Pancreas (tissue), 10 donors: Measurements from ENCODE around the gene CDH4. TPM values are rescaled to one million over a fixed set of nuclear protein-coding genes. Genes with fewer than 3 reads are reported as not detected.

Source experiments
- ATAC-seq, 4 donors: fragments of 200-7000 bp; cut with Tn5 transposase; one replicate each; pipeline versions ENCODE4 v1.8.0 to v1.9.1; 2020; ENCODE audit warnings: mild to moderate bottlenecking in 4 of 4, moderate library complexity in 4 of 4
- DNase-seq, 6 donors: peaks; one replicate each; pipeline ENCODE4 v3.0.0-alpha.2; 2020
- FAIRE-seq: peaks from 2 replicates; lab custom pipeline; 2012; peaks lifted over from hg19 to GRCh38; lab: Jason Lieb, UNC
- H3K27ac ChIP-seq, 4 donors: fragments of 200-600 bp; sonication (generic); 1 replicate in 3 of 4; 2 replicates in 1 of 4; pipeline versions ENCODE4 v1.5.0 to v1.8.0; 2020
- H3K27me3 ChIP-seq, 4 donors: fragments of 200-600 bp; one replicate each; pipeline ENCODE4 v1.8.0; 2021
- H3K36me3 ChIP-seq, 3 donors: fragments of 200-600 bp; sonication (generic) in 1 of 3; one replicate each; pipeline versions ENCODE4 v1.5.0 to v1.8.0; 2020 to 2021
- H3K4me1 ChIP-seq, 3 donors: fragments of 200-600 bp; one replicate each; pipeline ENCODE4 v1.8.0; 2021
- H3K4me3 ChIP-seq, 4 donors: fragments of 200-600 bp; sonication (generic) in 2 of 4; one replicate each; pipeline versions ENCODE4 v1.5.0 to v1.8.0; 2020 to 2021
- H3K9me3 ChIP-seq, 4 donors: fragments of 200-600 bp; one replicate each; pipeline ENCODE4 v1.8.0; 2021
- WGBS, 2 donors: extraction: QIAGEN DNeasy Blood & Tissue Kit; methylation state at CpG; one replicate each; pipeline ENCODE4 v1.1.7; 2013; 5-methylcytosine and 5-hydroxymethylcytosine counted together
- intact Hi-C, 3 donors: fragments of 100-400 bp; cut with DNase I; formaldehyde crosslinking; loops; one replicate each; pipeline versions ENCODE4 v1.11.1 to v1.14.2; 2022
- polyA plus RNA-seq, 2 donors: library from polyadenylated mRNA; stranded (reverse); fragments of 200-250 nt; gene quantifications; one replicate each; pipeline ENCODE4 v1.2.3, GENCODE V29; 2013
- total RNA-seq, 6 donors: library from RNA; stranded (reverse); fragmentation: NEBNext Ultra II Directional in 4 of 6; extraction: Animal tissue kit (Norgen Biotek cat#: 25700) in 4 of 6; gene quantifications; one replicate each; pipeline versions ENCODE4 v1.2.1 to v1.2.4, GENCODE V29; 2021 to 2023
- TF ChIP-seq, protein P1 (sequence below), 4 donors: fragments of 200-600 bp; sonication (generic) in 3 of 4; IDR thresholded peaks; one replicate each; pipeline versions ENCODE4 v1.5.0 to v1.8.0; 2021; ENCODE audit warnings: antibody characterized with exemption in 4 of 4
- donor health status: healthy with polysubstance abuse.
- donor health status: DM: no; HTN: no; CAD: no; lungs with moderate emphysema.
- donor health status: DM: no; HTN: no; CAD: no.
- donor health status: control.
- donor health status: control.
- donor health status: Bipolar disorder and iron deficiency.
- donor health status: DM: yes; HTN: yes; CAD: no.
- donor health status: DM: no; HTN: no; CAD: no.
- donor health status: DM: no; HTN: no; CAD: no.
- donor health status: DM: yes; HTN: yes; CAD: no.

CDH4 gene
- total and polyA plus RNA-seq, 8 donors, result 0.04 to 1.4 (median 0.27) TPM

- TF ChIP-seq, protein P1, sequence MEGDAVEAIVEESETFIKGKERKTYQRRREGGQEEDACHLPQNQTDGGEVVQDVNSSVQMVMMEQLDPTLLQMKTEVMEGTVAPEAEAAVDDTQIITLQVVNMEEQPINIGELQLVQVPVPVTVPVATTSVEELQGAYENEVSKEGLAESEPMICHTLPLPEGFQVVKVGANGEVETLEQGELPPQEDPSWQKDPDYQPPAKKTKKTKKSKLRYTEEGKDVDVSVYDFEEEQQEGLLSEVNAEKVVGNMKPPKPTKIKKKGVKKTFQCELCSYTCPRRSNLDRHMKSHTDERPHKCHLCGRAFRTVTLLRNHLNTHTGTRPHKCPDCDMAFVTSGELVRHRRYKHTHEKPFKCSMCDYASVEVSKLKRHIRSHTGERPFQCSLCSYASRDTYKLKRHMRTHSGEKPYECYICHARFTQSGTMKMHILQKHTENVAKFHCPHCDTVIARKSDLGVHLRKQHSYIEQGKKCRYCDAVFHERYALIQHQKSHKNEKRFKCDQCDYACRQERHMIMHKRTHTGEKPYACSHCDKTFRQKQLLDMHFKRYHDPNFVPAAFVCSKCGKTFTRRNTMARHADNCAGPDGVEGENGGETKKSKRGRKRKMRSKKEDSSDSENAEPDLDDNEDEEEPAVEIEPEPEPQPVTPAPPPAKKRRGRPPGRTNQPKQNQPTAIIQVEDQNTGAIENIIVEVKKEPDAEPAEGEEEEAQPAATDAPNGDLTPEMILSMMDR (IDR thresholded peaks at IDR 0.05), result no peak
- intact Hi-C loops, result no loop called here
- DNase-seq (no peak), FAIRE-seq (no peak), ATAC-seq (no peak)
- Histone ChIP-seq H3K36me3 (no peaks in the 10 kb centered on the region), H3K4me1 (no peaks in the 10 kb centered on the region), H3K4me3 (no peak overlapping the region), H3K9me3 (no peaks in the 10 kb centered on the region), H3K27ac (no peak overlapping the region), H3K27me3 (no peaks in the 10 kb centered on the region)
- 57 to 76% methylated on average over 9 of the region's 9 CpGs for WGBS, 2 donors
Measured at GRCh38 chr20:61343934-61344333, 91.9 kb downstream of the CDH4 start.

DNA sequence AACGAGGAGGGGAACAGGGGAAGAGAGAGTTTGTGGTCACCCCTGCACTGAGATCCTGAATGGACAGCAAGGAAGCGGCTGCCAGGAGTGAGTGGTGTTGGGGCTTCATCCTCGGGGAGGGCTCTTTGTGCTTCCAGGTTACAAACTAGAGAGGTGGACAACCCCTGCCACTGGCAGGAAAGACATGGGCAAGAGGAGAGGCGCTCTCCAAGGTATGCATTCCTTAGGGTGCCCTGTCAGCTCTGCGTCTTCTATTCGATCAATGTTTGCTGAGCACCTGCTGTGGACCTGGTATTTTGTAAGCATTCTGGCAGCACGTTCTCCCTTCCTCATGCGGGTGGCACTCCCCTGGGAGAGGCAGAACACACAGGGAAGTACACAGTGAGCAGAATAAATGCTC, 93.6 kb downstream of the CDH4 start:
- no peak for ATAC-seq
- no peaks in the 10 kb centered on the region for H3K4me1 ChIP-seq
- H3K4me3 ChIP-seq, result no peak overlapping the region
- H3K27ac ChIP-seq, result no peak overlapping the region
- intact Hi-C loops, result no loop called here
- no peak for FAIRE-seq
- no peak for DNase-seq
- WGBS, 2 donors, result 30 to 32% methylated on average over 8 of the region's 8 CpGs
- TF ChIP-seq, protein P1 (IDR thresholded peaks at IDR 0.05), result no peak
- no peaks in the 10 kb centered on the region for H3K27me3 ChIP-seq
- H3K9me3 ChIP-seq, result no peaks in the 10 kb centered on the region
- no peaks in the 10 kb centered on the region for H3K36me3 ChIP-seq

DNA sequence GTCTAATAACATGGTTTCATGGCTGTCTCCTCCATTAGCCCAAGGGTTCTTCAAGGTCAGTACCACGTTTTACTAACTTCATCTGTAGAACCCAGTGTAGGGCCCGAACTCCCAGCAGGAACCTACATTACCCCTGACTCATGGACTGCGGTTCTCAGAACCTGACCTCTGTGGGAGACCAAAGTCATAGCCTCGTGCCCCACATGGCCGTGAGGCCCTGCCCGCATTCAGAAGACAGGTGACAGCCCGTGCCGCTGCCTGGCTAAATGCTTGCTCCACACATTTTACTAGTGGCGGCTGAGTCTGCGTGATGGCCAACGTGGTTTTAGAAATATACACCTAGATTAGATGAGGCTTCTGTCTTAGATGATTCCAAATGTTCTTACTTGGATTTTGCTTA, 94.9 kb downstream of the CDH4 start:
- WGBS, 2 donors, result 69 to 79% methylated on average over 11 of the region's 11 CpGs
- intact Hi-C loops, result no loop called here
- Histone ChIP-seq H3K4me3 (no peak overlapping the region), H3K27ac (no peak overlapping the region), H3K36me3 (no peaks in the 10 kb centered on the region), H3K9me3 (no peaks in the 10 kb centered on the region), H3K27me3 (peaks cover 0 to 8% (median 0%) of the 10 kb centered on the region in 4 donors), H3K4me1 (no peaks in the 10 kb centered on the region)
- TF ChIP-seq, protein P1 (IDR thresholded peaks at IDR 0.05), result no peak
- no peak for FAIRE-seq
- ATAC-seq, result no peak
- no peak for DNase-seq

- Histone ChIP-seq H3K27me3 (peaks cover 0 to 9% (median 0%) of the 10 kb centered on the region in 4 donors), H3K9me3 (no peaks in the 10 kb centered on the region), H3K27ac (no peak overlapping the region), H3K4me3 (no peak overlapping the region), H3K36me3 (no peaks in the 10 kb centered on the region), H3K4me1 (no peaks in the 10 kb centered on the region)
- FAIRE-seq (no peak), DNase-seq (no peak), ATAC-seq (no peak)
- intact Hi-C loops, result no loop called here
- WGBS, 2 donors, result 72 to 77% methylated on average over 13 of the region's 13 CpGs
- TF ChIP-seq, protein P1 (IDR thresholded peaks at IDR 0.05), result no peak
Measured at GRCh38 chr20:61347443-61347842, 95.4 kb downstream of the CDH4 start.

DNA sequence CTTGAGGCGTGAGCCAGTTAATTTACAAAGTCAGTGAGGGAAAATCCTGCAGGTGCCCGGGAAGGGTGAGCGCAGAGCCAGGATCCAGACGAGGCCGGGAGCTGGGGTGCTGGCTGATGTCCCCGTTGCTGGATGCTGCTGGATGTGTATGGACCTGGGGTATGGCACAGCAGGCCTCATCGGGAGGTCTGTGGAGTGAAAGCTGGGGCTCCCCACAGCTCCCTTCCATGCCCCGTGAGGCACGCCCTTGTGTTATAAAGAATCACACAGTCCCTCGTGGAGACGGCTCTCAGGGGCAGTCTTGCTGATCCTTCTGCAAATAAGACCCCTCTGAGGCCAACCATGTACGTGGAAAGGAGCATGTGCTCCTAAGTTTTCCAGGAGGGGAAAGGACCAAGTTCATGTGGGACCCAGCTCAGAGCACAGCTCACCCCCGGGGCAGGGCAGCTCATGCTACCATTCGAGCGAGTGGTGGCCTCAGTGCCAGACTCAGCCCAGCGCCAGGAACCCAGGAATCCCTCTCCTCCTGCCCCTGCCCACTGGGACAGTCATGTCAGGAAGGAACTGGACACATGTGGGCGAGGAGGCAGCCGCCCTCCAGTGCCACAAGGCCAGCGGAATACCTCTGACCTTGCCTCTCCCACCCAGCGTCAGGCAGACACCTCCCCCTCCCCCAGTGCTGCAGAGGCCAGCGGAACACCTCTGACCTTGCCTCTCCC, 97.5 kb downstream of the CDH4 start:
- TF ChIP-seq, protein P1 (IDR thresholded peaks at IDR 0.05), result no peak
- DNase-seq (no peak), ATAC-seq (no peak), FAIRE-seq (no peak)
- intact Hi-C loops, result no loop called here
- Histone ChIP-seq H3K4me3 (no peak overlapping the region), H3K4me1 (no peaks in the 10 kb centered on the region), H3K27ac (no peak overlapping the region), H3K9me3 (no peaks in the 10 kb centered on the region), H3K27me3 (peaks cover 0 to 14% (median 0%) of the 10 kb centered on the region in 4 donors), H3K36me3 (no peaks in the 10 kb centered on the region)
- WGBS, 2 donors, result 54 to 63% methylated on average over 20 to 21 of the region's 21 CpGs
